Lower leg skin (tissue), 3 donors: Measurements from ENCODE around the gene GPR37.

Source experiments
- CTCF ChIP-seq, 3 donors: fragments of 450-650 bp; IDR thresholded peaks; one replicate each; pipeline ENCODE4 v1.5.1; 2016; ENCODE audit warnings: antibody characterized with exemption in 3 of 3, mild to moderate bottlenecking in 3 of 3, moderate library complexity in 2 of 3
- POLR2A ChIP-seq, 2 donors: fragments of 450-650 bp; IDR thresholded peaks; one replicate each; pipeline ENCODE4 v1.6.1; 2016 to 2017; ENCODE audit warnings: antibody characterized with exemption in 2 of 2, mild to moderate bottlenecking in 1 of 2, moderate library complexity in 1 of 2

- TF ChIP-seq POLR2A (IDR thresholded peaks at IDR 0.05) (no peak), CTCF (IDR thresholded peaks at IDR 0.05) (no peak)
Observed at GRCh38 chr7:124751027-124751426, 14.6 kb downstream of the GPR37 start.
